ENCODE results near the gene CDO1. TPM values are rescaled to one million over a fixed set of nuclear protein-coding genes. Genes with fewer than 3 reads are reported as not detected.

Gene CDO1
- total RNA-seq, 1 experiment from 2014 or later = not detected

DNA sequence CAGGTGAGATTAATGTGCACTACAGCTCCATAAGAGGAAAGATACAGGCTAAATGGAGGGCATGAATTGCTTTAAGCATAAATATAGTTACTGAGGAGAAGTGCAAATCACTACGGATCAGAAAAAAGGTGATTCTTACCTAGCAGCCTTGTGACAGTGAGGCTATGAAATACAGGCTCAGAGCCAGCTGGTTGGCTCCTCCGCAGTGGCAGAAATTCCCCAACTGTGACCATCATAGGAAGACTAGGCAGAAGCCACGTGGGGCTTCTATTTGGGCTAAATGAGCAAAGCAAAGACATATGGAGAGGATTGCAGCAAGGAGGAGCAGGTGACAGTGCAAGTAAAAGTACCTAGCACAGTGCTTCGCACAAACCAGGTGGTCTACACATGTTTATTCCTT, 40.5 kb downstream of the CDO1 start:
- Mint-ChIP-seq H3K4me3 (ENCODE audit: unreplicated experiment) (no peak overlapping the region), H3K27ac (ENCODE audit: unreplicated experiment) (no peak overlapping the region), H3K4me1 (ENCODE audit: low read depth, unreplicated experiment) (no peaks in the 10 kb centered on the region), H3K9me3 (ENCODE audit: unreplicated experiment) (no peaks in the 10 kb centered on the region), H3K27me3 (ENCODE audit: insufficient read depth, unreplicated experiment) (no peaks in the 10 kb centered on the region), H3K36me3 (ENCODE audit: insufficient read depth, unreplicated experiment) (no peaks in the 10 kb centered on the region)
- ChIA-PET CTCF (no interaction called here), POLR2A (no interaction called here)
- Histone ChIP-seq H3K4me1 (peaks cover 6% of the 10 kb centered on the region; the same call in 1 of the 2 replicates), H3K9me3 (no peaks in the 10 kb centered on the region), H3K36me3 (ENCODE audit: control insufficient read depth, insufficient read depth, low read length) (no peaks in the 10 kb centered on the region), H3K27me3 (replicated peaks; ENCODE audit: control insufficient read depth, insufficient read depth, low read length) (no peaks in the 10 kb centered on the region), H3K4me3 (ENCODE audit: low read depth, low read length) (no peak overlapping the region)
- intact Hi-C loops (cut with micrococcal nuclease; ENCODE audit: unreplicated experiment) = no loop called here
- TF ChIP-seq, protein P1, sequence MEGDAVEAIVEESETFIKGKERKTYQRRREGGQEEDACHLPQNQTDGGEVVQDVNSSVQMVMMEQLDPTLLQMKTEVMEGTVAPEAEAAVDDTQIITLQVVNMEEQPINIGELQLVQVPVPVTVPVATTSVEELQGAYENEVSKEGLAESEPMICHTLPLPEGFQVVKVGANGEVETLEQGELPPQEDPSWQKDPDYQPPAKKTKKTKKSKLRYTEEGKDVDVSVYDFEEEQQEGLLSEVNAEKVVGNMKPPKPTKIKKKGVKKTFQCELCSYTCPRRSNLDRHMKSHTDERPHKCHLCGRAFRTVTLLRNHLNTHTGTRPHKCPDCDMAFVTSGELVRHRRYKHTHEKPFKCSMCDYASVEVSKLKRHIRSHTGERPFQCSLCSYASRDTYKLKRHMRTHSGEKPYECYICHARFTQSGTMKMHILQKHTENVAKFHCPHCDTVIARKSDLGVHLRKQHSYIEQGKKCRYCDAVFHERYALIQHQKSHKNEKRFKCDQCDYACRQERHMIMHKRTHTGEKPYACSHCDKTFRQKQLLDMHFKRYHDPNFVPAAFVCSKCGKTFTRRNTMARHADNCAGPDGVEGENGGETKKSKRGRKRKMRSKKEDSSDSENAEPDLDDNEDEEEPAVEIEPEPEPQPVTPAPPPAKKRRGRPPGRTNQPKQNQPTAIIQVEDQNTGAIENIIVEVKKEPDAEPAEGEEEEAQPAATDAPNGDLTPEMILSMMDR (IDR thresholded peaks at IDR 0.05; ENCODE audit: insufficient read depth in 1 of 2, low read depth in 1 of 2, low read length in 1 of 2, severe bottlenecking in 1 of 2, unreplicated experiment in 1 of 2) = no peak
- no TSS peak for BruUV-seq (replicated peaks)
- DNase-seq = no peak

DNA sequence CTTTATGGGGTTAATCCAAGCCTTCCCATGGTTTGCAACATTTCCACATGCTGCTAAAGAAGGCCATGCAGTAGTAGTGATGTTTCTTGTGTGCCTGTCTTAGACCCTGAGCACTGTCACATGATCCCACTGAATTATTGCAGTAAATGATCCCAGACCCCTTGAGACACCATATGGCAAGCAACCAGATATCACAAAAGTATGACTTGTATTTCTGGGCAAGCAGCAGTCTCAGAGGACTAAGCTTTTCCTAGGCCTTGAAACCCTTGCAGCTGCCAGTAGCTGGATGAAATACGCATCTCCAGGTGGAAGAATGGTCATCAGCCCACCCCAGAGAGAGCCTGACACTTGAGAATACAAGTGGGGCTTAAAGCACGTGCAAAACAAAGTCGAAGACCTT, 41.8 kb downstream of the CDO1 start:
- H3K4me1 Mint-ChIP-seq (ENCODE audit: low read depth, unreplicated experiment) = no peaks in the 10 kb centered on the region
- no peaks in the 10 kb centered on the region for H3K9me3 ChIP-seq
- H3K4me1 ChIP-seq = peaks cover 6% of the 10 kb centered on the region; the same call in 1 of the 2 replicates
- ChIA-PET CTCF (no interaction called here), POLR2A (no interaction called here)
- no peaks in the 10 kb centered on the region for H3K27me3 Mint-ChIP-seq (ENCODE audit: insufficient read depth, unreplicated experiment)
- no TSS peak for BruUV-seq (replicated peaks)
- no peak overlapping the region for H3K27ac Mint-ChIP-seq (ENCODE audit: unreplicated experiment)
- no peaks in the 10 kb centered on the region for H3K36me3 Mint-ChIP-seq (ENCODE audit: insufficient read depth, unreplicated experiment)
- intact Hi-C loops (cut with micrococcal nuclease; ENCODE audit: unreplicated experiment) = no loop called here
- TF ChIP-seq, protein P1 (IDR thresholded peaks at IDR 0.05; ENCODE audit: insufficient read depth in 1 of 2, low read depth in 1 of 2, low read length in 1 of 2, severe bottlenecking in 1 of 2, unreplicated experiment in 1 of 2) = no peak
- H3K27me3 ChIP-seq (replicated peaks; ENCODE audit: control insufficient read depth, insufficient read depth, low read length) = no peaks in the 10 kb centered on the region
- H3K4me3 ChIP-seq (ENCODE audit: low read depth, low read length) = no peak overlapping the region
- H3K4me3 Mint-ChIP-seq (ENCODE audit: unreplicated experiment) = no peak overlapping the region
- no peak for DNase-seq
- H3K9me3 Mint-ChIP-seq (ENCODE audit: unreplicated experiment) = no peaks in the 10 kb centered on the region
- H3K36me3 ChIP-seq (ENCODE audit: control insufficient read depth, insufficient read depth, low read length) = no peaks in the 10 kb centered on the region

DNA sequence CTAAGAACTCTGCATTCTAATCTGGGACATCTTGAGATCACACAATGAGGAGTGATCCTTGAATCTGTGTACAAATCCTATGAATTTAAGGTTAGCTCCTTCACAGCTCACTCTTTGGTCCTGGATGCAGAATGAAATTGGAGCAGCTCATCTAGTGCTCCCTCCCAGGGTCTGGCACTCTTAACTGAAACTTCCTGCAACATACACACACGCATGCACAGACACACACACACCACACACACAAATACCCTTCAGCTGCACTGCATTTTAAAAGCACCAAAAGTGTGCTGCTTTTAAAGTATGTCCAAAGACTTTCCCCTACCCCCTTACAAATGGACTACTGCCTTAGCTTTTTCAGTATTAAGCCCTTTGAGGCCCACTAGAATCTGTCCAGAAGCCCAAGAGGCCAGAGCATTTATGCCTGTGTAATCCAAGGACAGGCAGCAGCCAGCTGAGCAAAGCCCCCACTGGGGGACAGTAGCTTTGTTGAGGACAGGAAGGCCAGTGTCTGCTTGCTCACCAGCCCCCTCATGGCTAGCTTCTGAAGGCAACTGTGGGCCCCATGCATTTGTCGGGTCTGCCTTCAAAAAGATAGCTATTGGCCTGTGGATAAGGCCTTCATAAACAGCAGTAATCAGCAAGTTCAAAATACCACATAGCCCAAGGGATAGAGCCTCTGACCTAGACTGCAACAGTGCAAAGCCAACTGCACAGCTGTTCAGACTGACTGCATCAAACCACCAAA, 43.6 kb downstream of the CDO1 start:
- H3K27me3 Mint-ChIP-seq (ENCODE audit: insufficient read depth, unreplicated experiment) = no peaks in the 10 kb centered on the region
- ChIA-PET CTCF (no interaction called here), POLR2A (no interaction called here)
- Histone ChIP-seq H3K4me3 (ENCODE audit: low read depth, low read length) (no peak overlapping the region), H3K36me3 (ENCODE audit: control insufficient read depth, insufficient read depth, low read length) (no peaks in the 10 kb centered on the region), H3K9me3 (no peaks in the 10 kb centered on the region), H3K27me3 (replicated peaks; ENCODE audit: control insufficient read depth, insufficient read depth, low read length) (no peaks in the 10 kb centered on the region), H3K4me1 (no peaks in the 10 kb centered on the region; the same call in 1 of the 2 replicates)
- no TSS peak for BruUV-seq (replicated peaks)
- no peaks in the 10 kb centered on the region for H3K36me3 Mint-ChIP-seq (ENCODE audit: insufficient read depth, unreplicated experiment)
- H3K4me3 Mint-ChIP-seq (ENCODE audit: unreplicated experiment) = no peak overlapping the region
- H3K4me1 Mint-ChIP-seq (ENCODE audit: low read depth, unreplicated experiment) = no peaks in the 10 kb centered on the region
- TF ChIP-seq, protein P1 (IDR thresholded peaks at IDR 0.05; ENCODE audit: insufficient read depth in 1 of 2, low read depth in 1 of 2, low read length in 1 of 2, severe bottlenecking in 1 of 2, unreplicated experiment in 1 of 2) = no peak
- no peaks in the 10 kb centered on the region for H3K9me3 Mint-ChIP-seq (ENCODE audit: unreplicated experiment)
- H3K27ac Mint-ChIP-seq (ENCODE audit: unreplicated experiment) = no peak overlapping the region
- no peak for DNase-seq
- intact Hi-C loops (cut with micrococcal nuclease; ENCODE audit: unreplicated experiment) = no loop called here

Measured in Caco-2 (cell line).